Stimulated activated CD4-positive, alpha-beta T cell treated with anti-CD3 and anti-CD28 coated beads, TNF-alpha, amount 100 ng/mL, for 24 hours (primary cell): Measurements from ENCODE around the gene NAPSA.

Experiments
- DNase-seq, 3 experiments: peaks; one replicate each; pipeline ENCODE4 v3.0.0-alpha.2; 2020; ENCODE audit warnings: low read depth in 3 of 3

NAPSA gene

GRCh38 chr19:50314724-50315708 lies 50.4 kb downstream of the NAPSA start:
- DNase-seq, result no peak

GRCh38 chr19:50313812-50314536 lies 51.5 kb downstream of the NAPSA start:
- no peak for DNase-seq

GRCh38 chr19:50312967-50313811 lies 52.2 kb downstream of the NAPSA start:
- DNase-seq, result no peak

- no peak for DNase-seq
These were observed 53.5 kb downstream of the NAPSA start for GRCh38 chr19:50311723-50312635.

- DNase-seq, result no peak
These were observed 54.5 kb downstream of the NAPSA start for GRCh38 chr19:50310759-50311465.

- no peak for DNase-seq
These were observed 55.9 kb downstream of the NAPSA start for GRCh38 chr19:50309396-50310125.

- DNase-seq, result no peak
These were observed 56.4 kb downstream of the NAPSA start for GRCh38 chr19:50308991-50309390.
